ENCODE results near the gene UGT1A3.
"Not testable (repeated sequence)": the region's sequence is repeated elsewhere in the genome, so short reads cannot be mapped to it uniquely, and the experiment has no call there.

The UGT1A3 gene

GRCh38 chr2:233707940-233708644 is 20.8 kb upstream of the UGT1A3 start:
- DNase-seq (ENCODE audit: extremely low read depth in 1 of 2, low read depth in 1 of 2) = no peak

- DNase-seq (ENCODE audit: extremely low read depth in 1 of 2, low read depth in 1 of 2) = no peak
Measured at GRCh38 chr2:233708942-233709341, 19.9 kb upstream of the UGT1A3 start.

- DNase-seq (ENCODE audit: extremely low read depth in 1 of 2, low read depth in 1 of 2) = peak; percentile 15 to 47
Measured at GRCh38 chr2:233711312-233712008, 17.4 kb upstream of the UGT1A3 start.

GRCh38 chr2:233712611-233713261 is 16.1 kb upstream of the UGT1A3 start, which contains the start of gene UGT1A5:
TSS of gene UGT1A5 (plus strand) at chr2:233712907. CDS start at chr2:233712992, 85 bp downstream.
- DNase-seq (ENCODE audit: extremely low read depth in 1 of 2, low read depth in 1 of 2) = no peak

- DNase-seq (ENCODE audit: extremely low read depth in 1 of 2, low read depth in 1 of 2) = no peak
Measured at GRCh38 chr2:233713262-233713615, 15.6 kb upstream of the UGT1A3 start.

- no peak for DNase-seq (ENCODE audit: extremely low read depth in 1 of 2, low read depth in 1 of 2)
Measured at GRCh38 chr2:233714121-233714520, 14.7 kb upstream of the UGT1A3 start.

GRCh38 chr2:233718552-233718951 is 10.3 kb upstream of the UGT1A3 start, which contains the start of gene UGT1A4:
TSS of gene UGT1A4 (plus strand) at chr2:233718736. CDS start at chr2:233718821, 85 bp downstream.
- no peak for DNase-seq (ENCODE audit: extremely low read depth in 1 of 2, low read depth in 1 of 2)

GRCh38 chr2:233736868-233737653 is 8.2 kb downstream of the UGT1A3 start:
- DNase-seq (ENCODE audit: extremely low read depth in 1 of 2, low read depth in 1 of 2) = not testable (repeated sequence)

- DNase-seq (ENCODE audit: extremely low read depth in 1 of 2, low read depth in 1 of 2) = no peak
Measured at GRCh38 chr2:233740870-233741269, 12.0 kb downstream of the UGT1A3 start.

- no peak for DNase-seq (ENCODE audit: extremely low read depth in 1 of 2, low read depth in 1 of 2)
Measured at GRCh38 chr2:233743464-233744259, 14.8 kb downstream of the UGT1A3 start.

GRCh38 chr2:233745073-233745755 is 16.4 kb downstream of the UGT1A3 start:
- no peak for DNase-seq (ENCODE audit: extremely low read depth in 1 of 2, low read depth in 1 of 2)

- not testable (repeated sequence) for DNase-seq (ENCODE audit: extremely low read depth in 1 of 2, low read depth in 1 of 2)
Measured at GRCh38 chr2:233745838-233746237, 17.0 kb downstream of the UGT1A3 start.

GRCh38 chr2:233746475-233747282 is 17.8 kb downstream of the UGT1A3 start:
- no peak for DNase-seq (ENCODE audit: extremely low read depth in 1 of 2, low read depth in 1 of 2)

- no peak for DNase-seq (ENCODE audit: extremely low read depth in 1 of 2, low read depth in 1 of 2)
Measured at GRCh38 chr2:233747283-233747544, 18.4 kb downstream of the UGT1A3 start.

- DNase-seq (ENCODE audit: extremely low read depth in 1 of 2, low read depth in 1 of 2) = not testable (repeated sequence)
Measured at GRCh38 chr2:233750689-233751088, 21.8 kb downstream of the UGT1A3 start.

- DNase-seq (ENCODE audit: extremely low read depth in 1 of 2, low read depth in 1 of 2) = not testable (repeated sequence)
Measured at GRCh38 chr2:233751212-233752009, 22.6 kb downstream of the UGT1A3 start.

GRCh38 chr2:233754872-233755611 is 26.2 kb downstream of the UGT1A3 start:
- no peak for DNase-seq (ENCODE audit: extremely low read depth in 1 of 2, low read depth in 1 of 2)

Measured in stimulated activated CD8-positive, alpha-beta memory T cell treated with anti-CD3 and anti-CD28 coated beads, Interleukin-7, amount 100 ng/mL, for 48 hours (primary cell).